Activated CD4-positive, CD25-positive, alpha-beta regulatory T cell treated with anti-CD3 and anti-CD28 coated beads, Interleukin-2, amount 50 U/mL, for 16 hours (primary cell): ENCODE measurements around the gene ZNF502.

Experiments
- DNase-seq: peaks from one replicate; pipeline ENCODE4 v3.0.0-alpha.2; 2020; ENCODE audit warnings: low read depth, low spot score

The ZNF502 gene

GRCh38 chr3:44771424-44772098 lies 59.1 kb downstream of the ZNF502 start:
- DNase-seq: no peak

GRCh38 chr3:44772099-44772442 lies 59.6 kb downstream of the ZNF502 start:
- DNase-seq: no peak
